Right forelimb (tissue), 1 donor: Measurements from ENCODE around the gene SAP25.
"Not testable (repeated sequence)": the region's sequence is repeated elsewhere in the genome, so short reads cannot be mapped to it uniquely, and the experiment has no call there.

Experiments
- DNase-seq: peaks from one replicate; pipeline ENCODE4 v3.0.0-alpha.2; 2018

The SAP25 gene

DNA sequence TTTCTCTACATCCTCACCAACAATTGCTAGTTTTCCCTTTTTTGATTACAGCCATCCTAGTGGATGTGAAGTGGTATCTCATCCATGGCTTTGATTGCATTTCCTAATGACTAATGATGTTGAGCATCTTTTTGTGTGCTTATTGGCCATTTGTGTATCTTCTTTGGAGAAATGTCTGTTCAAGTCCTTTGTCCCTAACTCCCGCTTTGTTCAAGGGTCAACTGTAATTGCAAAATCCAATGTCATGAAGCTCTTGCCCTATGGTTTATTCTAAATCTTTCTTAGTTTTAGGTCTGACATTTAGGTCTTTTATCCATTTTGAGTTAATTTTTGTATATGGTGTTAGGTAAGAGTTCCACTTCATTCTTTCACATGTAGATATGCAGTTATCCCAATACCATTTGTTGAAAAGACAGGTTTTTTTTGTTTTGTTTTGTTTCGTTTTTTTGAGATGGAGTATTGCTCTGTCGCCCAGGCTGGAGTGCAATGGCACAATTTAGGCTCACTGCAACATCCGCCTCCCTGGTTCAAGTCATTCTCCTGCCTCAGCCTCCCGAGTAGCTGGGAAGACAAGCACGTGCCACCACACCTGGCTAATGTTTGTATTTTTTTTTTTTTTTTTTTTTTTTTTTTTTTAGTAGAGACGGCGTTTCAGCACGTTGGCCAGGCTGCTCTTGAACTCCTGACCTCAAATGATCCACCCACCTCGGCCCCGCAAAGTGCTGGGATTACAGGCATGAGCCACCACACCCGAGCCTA, 45.4 kb downstream of the SAP25 start:
- not testable (repeated sequence) for DNase-seq

DNA sequence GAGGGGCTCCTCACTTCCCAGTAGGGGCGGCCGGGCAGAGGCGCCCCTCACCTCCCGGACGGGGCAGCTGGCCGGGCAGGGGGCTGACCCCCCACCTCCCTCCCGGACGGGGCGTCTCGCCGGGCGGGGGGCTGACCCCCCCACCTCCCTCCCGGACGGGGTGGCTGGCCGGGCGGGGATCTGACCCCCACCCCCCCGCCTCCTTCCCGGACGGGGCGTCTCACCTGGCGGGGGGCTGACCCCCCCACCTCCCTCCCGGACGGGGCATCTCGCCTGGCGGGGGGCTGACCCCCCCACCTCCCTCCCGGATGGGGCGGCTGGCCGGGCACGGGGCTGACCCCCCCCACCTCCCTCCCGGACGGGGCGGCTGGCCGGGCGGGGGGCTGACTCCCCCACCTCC, 50.5 kb downstream of the SAP25 start:
- DNase-seq: not testable (repeated sequence)
